HepG2 (cell line): Measurements from ENCODE around the gene IZUMO2. TPM values are rescaled to one million over a fixed set of nuclear protein-coding genes. Genes with fewer than 3 reads are reported as not detected.
A peak's percentile ranks its signal among the peaks of the same experiment; 100 is the strongest.

ENCODE experiments used
- ATAC-seq: fragments of 200-7000 bp; cut with Tn5 transposase; 3 replicates; pipeline ENCODE4 v1.9.1; 2020; ENCODE audit warnings: mild to moderate bottlenecking, moderate library complexity
- BruUV-seq: library from RNA; stranded (reverse); fragments of 400-500 nt; replicated peaks from 2 replicates; lab custom pipeline; 2021; lab: Mats Ljungman, UMichigan
- CTCF ChIA-PET: fragments of 300-600 bp; formaldehyde crosslinking; extraction: SDS; loops from one replicate; lab custom pipeline; 2021; ENCODE audit warnings: low total read pairs, inconsistent platforms, low intra/inter-chr PET ratio; lab: Yijun Ruan, JAX
- POLR2A ChIA-PET: fragments of 350-600 bp; sonication (Branson Sonifier 250); formaldehyde crosslinking; loops from one replicate; lab custom pipeline; 2020; ENCODE audit warnings: antibody characterized with exemption, inconsistent platforms; lab: Yijun Ruan, JAX
- DNase-seq: peaks from one replicate; pipeline ENCODE4 v3.0.0-alpha.2; 2015; ENCODE audit warnings: low spot score
- FAIRE-seq: peaks from 3 replicates; lab custom pipeline; 2011; peaks lifted over from hg19 to GRCh38; lab: Jason Lieb, UNC
- H2AFZ ChIP-seq: one replicate; pipeline ENCODE4 v1.6.1; 2011; ENCODE audit warnings: low read length, inconsistent platforms
- H3K27ac ChIP-seq: fragments of 300-600 bp; 3 replicates; pipeline ENCODE4 v1.8.0; 2011; ENCODE audit warnings: mixed run types, mild to moderate bottlenecking, mixed read lengths, low read length, inconsistent platforms; ENCODE audit not compliant: insufficient read depth; ENCODE audit errors: extremely low read length
- H3K27me3 ChIP-seq, 2 experiments: fragments of 200-600 bp in 1 of 2; 2 replicates in 1 of 2; 3 replicates in 1 of 2; pipeline versions ENCODE4 v1.6.0 to v1.8.0; 2011; ENCODE audit warnings: low read length in 2 of 2, mild to moderate bottlenecking in 2 of 2, moderate library complexity in 2 of 2, inconsistent platforms in 1 of 2; ENCODE audit not compliant: insufficient read depth in 2 of 2, control insufficient read depth in 1 of 2
- H3K36me3 ChIP-seq, 2 experiments: fragments of 200-600 bp in 1 of 2; replicated peaks in 1 of 2; 2 replicates in 1 of 2; 3 replicates in 1 of 2; pipeline versions ENCODE4 v1.5.1 to v1.8.0; 2011; ENCODE audit warnings: low read length in 2 of 2, inconsistent platforms in 1 of 2; ENCODE audit not compliant: insufficient read depth in 2 of 2, control insufficient read depth in 1 of 2
- H3K4me1 ChIP-seq: 2 replicates; pipeline ENCODE4 v1.5.1; 2012; ENCODE audit warnings: low read length, inconsistent platforms; ENCODE audit not compliant: insufficient read depth
- H3K4me2 ChIP-seq: 2 replicates; pipeline ENCODE4 v1.6.0; 2011; ENCODE audit warnings: low read depth, low read length, inconsistent platforms
- H3K4me3 ChIP-seq, 3 experiments: fragments of 200-600 bp in 1 of 3; sonication (generic), shearing (Covaris generic) in 1 of 3; replicated peaks in 1 of 3; 2 replicates each; pipeline ENCODE4 v1.5.1; 2011 to 2016; ENCODE audit warnings: low read length in 3 of 3, inconsistent platforms in 2 of 3, low read depth in 2 of 3, mild to moderate bottlenecking in 2 of 3, control low read depth in 1 of 3, mixed read lengths in 1 of 3; ENCODE audit not compliant: insufficient read depth in 1 of 3
- H3K79me2 ChIP-seq: one replicate; pipeline ENCODE4 v1.6.1; 2011; ENCODE audit warnings: low read length, inconsistent platforms; ENCODE audit not compliant: insufficient read depth
- H3K9ac ChIP-seq: 2 replicates; pipeline ENCODE4 v1.6.0; 2011; ENCODE audit warnings: mild to moderate bottlenecking, low read depth, low read length, inconsistent platforms; ENCODE audit not compliant: insufficient read depth
- H3K9me3 ChIP-seq: 2 replicates; pipeline ENCODE4 v1.5.1; 2012; ENCODE audit warnings: mild to moderate bottlenecking, low read length
- H4K20me1 ChIP-seq: 2 replicates; pipeline ENCODE4 v1.6.0; 2011; ENCODE audit warnings: inconsistent platforms, mild to moderate bottlenecking, low read length, moderate library complexity; ENCODE audit not compliant: insufficient read depth
- GABPB1 ChIP-seq: IDR thresholded peaks from 2 replicates; pipeline ENCODE4 v1.6.1; 2016; ENCODE audit warnings: mild to moderate bottlenecking, missing genetic modification reagents, moderate library complexity, missing compliant biosample characterization
- JUN ChIP-seq: sonication (generic); formaldehyde crosslinking; IDR thresholded peaks from 2 replicates; pipeline ENCODE4 v1.4.0; 2020; ENCODE audit warnings: mild to moderate bottlenecking, missing genetic modification reagents
- MIER3 ChIP-seq: IDR thresholded peaks from 2 replicates; pipeline ENCODE4 v1.6.1; 2016; ENCODE audit warnings: missing compliant biosample characterization, borderline replicate concordance
- POLR2AphosphoS5 ChIP-seq: IDR thresholded peaks from 2 replicates; pipeline ENCODE4 v1.6.1; 2012; ENCODE audit warnings: low read depth, low read length
- SETDB1 ChIP-seq: sonication (generic); formaldehyde crosslinking; IDR thresholded peaks from 2 replicates; pipeline ENCODE4 v1.5.1; 2020; ENCODE audit warnings: missing genetic modification reagents, mild to moderate bottlenecking, borderline replicate concordance
- ZBTB38 ChIP-seq: sonication (generic); formaldehyde crosslinking; IDR thresholded peaks from 2 replicates; pipeline ENCODE4 v1.5.1; 2020; ENCODE audit warnings: mild to moderate bottlenecking, missing genetic modification reagents
- ZMYM3 ChIP-seq: sonication (generic); formaldehyde crosslinking; IDR thresholded peaks from 2 replicates; pipeline ENCODE4 v1.5.1; 2020; ENCODE audit warnings: mild to moderate bottlenecking, missing genetic modification reagents
- ZSCAN21 ChIP-seq: sonication (generic); formaldehyde crosslinking; IDR thresholded peaks from 2 replicates; pipeline ENCODE4 v1.8.0; 2022; ENCODE audit warnings: mild to moderate bottlenecking, missing genetic modification reagents, moderate library complexity, borderline replicate concordance
- ZSCAN25 ChIP-seq: sonication (generic); formaldehyde crosslinking; IDR thresholded peaks from 2 replicates; pipeline ENCODE4 v1.8.0; 2022; ENCODE audit warnings: mild to moderate bottlenecking, missing genetic modification reagents
- WGBS: methylation state at CpG from one replicate; pipeline ENCODE4 v1.1.6; 2017; ENCODE audit warnings: low lambda C conversion rate; 5-methylcytosine and 5-hydroxymethylcytosine counted together
- in situ Hi-C: cut with HindIII; loops from 2 replicates; pipeline ENCODE4 v1.10.0; 2017; ENCODE audit warnings: low pct_unique_long_range_greater_than_20kb; ENCODE audit not compliant: extremely low pct_ligation_motif_present
- intact Hi-C: fragments of 100-400 bp; cut with micrococcal nuclease; formaldehyde crosslinking; loops from one replicate; pipeline ENCODE4 v1.10.0; 2022; ENCODE audit not compliant: unreplicated experiment
- polyA plus RNA-seq, 8 experiments: library from polyadenylated mRNA; depleted of rRNA in 3 of 8; stranded (reverse) in 7 of 8; unstranded in 1 of 8; fragments of >200 nt; fragmentation: Illumina TruSeq in 4 of 8; extraction: Trizol in 4 of 8; gene quantifications; 2 replicates each; pipeline versions ENCODE4 v1.2.1 to v1.2.3, GENCODE V29; 2011 to 2016; ENCODE audit warnings: low read depth in 4 of 8, missing spikeins in 1 of 8, mixed read lengths in 1 of 8; ENCODE audit not compliant: insufficient read depth in 1 of 8
- total RNA-seq, 5 experiments: library from RNA; depleted of rRNA; stranded (reverse); fragments of >200 nt; fragmentation: Illumina TruSeq; extraction: Trizol; gene quantifications; 2 replicates each; pipeline ENCODE4 v1.2.3, GENCODE V29; 2016; ENCODE audit warnings: low read depth in 1 of 5
- TF ChIP-seq, protein P1 (sequence below): sonication (generic); formaldehyde crosslinking; IDR thresholded peaks from 2 replicates; pipeline ENCODE4 v1.8.1; 2023; ENCODE audit warnings: mild to moderate bottlenecking, moderate library complexity, missing genetic modification reagents
- TF ChIP-seq, protein P2 (sequence below): sonication (generic); formaldehyde crosslinking; IDR thresholded peaks from 2 replicates; pipeline ENCODE4 v1.4.0; 2020; ENCODE audit warnings: missing genetic modification reagents
- TF ChIP-seq, protein P3 (sequence below), 2 experiments: IDR thresholded peaks; 2 replicates each; pipeline ENCODE4 v1.6.1; 2011 to 2012; ENCODE audit warnings: low read length in 2 of 2, borderline replicate concordance in 1 of 2, low read depth in 1 of 2, mild to moderate bottlenecking in 1 of 2, moderate library complexity in 1 of 2
- TF ChIP-seq, protein P4 (sequence below), 2 experiments: sonication (generic) in 1 of 2; formaldehyde crosslinking in 1 of 2; IDR thresholded peaks; 2 replicates each; pipeline versions ENCODE4 v1.4.0 to v1.6.1; 2018 to 2020; ENCODE audit warnings: missing genetic modification reagents in 2 of 2, borderline replicate concordance in 1 of 2, low read depth in 1 of 2, mild to moderate bottlenecking in 1 of 2, missing biosample characterization in 1 of 2

IZUMO2 gene
- total and polyA plus RNA-seq, 2 of the 13 experiments (the other 11 are each of a cell fraction or from before 2014, with no cell fraction given): not detected

DNA sequence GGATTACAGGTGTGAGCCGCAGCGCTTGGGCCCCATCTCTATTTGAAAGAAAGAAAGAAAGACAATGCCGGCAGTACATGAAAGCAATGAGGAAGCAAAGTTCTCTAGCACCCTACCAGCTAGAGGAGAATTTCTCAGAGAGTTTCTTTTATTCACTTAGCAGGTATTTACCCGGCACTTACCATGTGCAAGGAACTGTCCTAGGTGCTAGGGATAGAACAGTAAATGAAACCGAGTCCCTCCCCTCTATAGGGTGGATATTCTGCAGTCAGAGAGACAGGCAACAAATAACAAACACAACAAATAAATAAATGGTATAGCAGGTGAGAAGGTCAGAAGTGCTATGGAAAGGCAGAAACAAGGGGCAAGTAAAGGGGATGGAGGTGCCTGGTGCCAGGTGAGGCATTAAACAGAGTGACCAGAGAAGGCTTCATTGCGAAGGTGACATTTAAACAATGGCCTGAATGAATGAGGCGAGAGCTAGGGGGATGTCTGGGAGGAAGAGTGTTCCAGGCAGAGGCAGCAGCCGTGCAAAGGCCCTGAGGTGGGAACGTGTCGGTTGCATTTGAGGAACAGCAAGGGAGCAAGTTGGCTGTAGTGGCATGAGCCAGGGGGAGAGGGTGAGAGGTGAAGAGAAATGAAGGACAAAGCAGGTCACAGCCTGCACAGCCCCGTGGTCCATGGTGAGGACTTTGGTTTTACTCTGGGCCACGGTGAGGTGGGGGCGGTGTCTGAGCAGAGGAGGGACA is 29.6 kb upstream of the IZUMO2 start:
- no peak for FAIRE-seq
- H3K4me3 ChIP-seq: no peak overlapping the region
- 12% methylated on average over 13 of the region's 13 CpGs for WGBS
- H3K4me2 ChIP-seq: no peak overlapping the region
- no peaks in the 10 kb centered on the region for H3K79me2 ChIP-seq
- peaks cover 0 to 17% of the 10 kb centered on the region in 2 experiments; a peak in 2 of 5 replicates for H3K27me3 ChIP-seq
- H2AFZ ChIP-seq: no peak overlapping the region
- ChIA-PET POLR2A (no interaction called here), CTCF (no interaction called here)
- in situ Hi-C loops (no loop called here), intact Hi-C loops (no loop called here)
- no peak for ATAC-seq
- H3K9me3 ChIP-seq: no peaks in the 10 kb centered on the region
- H3K9ac ChIP-seq: no peak overlapping the region
- TF ChIP-seq, protein P1, sequence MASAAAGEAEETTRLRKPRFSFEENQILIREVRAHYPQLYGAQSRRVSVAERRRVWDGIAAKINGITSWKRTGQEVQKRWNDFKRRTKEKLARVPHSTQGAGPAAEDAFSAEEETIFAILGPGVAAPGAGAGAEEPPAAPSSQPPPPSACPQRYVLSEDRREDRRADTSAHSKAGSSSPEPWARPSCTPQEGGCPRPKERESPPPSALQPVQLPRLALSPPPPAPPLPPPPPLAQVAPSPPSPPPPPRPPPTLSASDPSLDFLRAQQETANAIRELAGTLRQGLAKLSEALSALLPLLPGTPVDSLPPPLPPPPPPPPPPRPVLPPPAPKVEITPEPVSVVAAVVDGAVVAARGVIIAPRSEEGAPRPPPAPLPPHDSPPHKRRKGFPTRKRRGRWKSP: no peak
- no peak for TF ChIP-seq GABPB1 (CRISPR knock-in tag)
- no peak for TF ChIP-seq ZSCAN25 (CRISPR knock-in tag)
- no peak for TF ChIP-seq JUN
- TF ChIP-seq ZSCAN21 (CRISPR knock-in tag): no peak
- TF ChIP-seq, protein P2, sequence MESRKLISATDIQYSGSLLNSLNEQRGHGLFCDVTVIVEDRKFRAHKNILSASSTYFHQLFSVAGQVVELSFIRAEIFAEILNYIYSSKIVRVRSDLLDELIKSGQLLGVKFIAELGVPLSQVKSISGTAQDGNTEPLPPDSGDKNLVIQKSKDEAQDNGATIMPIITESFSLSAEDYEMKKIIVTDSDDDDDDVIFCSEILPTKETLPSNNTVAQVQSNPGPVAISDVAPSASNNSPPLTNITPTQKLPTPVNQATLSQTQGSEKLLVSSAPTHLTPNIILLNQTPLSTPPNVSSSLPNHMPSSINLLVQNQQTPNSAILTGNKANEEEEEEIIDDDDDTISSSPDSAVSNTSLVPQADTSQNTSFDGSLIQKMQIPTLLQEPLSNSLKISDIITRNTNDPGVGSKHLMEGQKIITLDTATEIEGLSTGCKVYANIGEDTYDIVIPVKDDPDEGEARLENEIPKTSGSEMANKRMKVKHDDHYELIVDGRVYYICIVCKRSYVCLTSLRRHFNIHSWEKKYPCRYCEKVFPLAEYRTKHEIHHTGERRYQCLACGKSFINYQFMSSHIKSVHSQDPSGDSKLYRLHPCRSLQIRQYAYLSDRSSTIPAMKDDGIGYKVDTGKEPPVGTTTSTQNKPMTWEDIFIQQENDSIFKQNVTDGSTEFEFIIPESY (CRISPR knock-in tag): no peak
- TF ChIP-seq, protein P3, sequence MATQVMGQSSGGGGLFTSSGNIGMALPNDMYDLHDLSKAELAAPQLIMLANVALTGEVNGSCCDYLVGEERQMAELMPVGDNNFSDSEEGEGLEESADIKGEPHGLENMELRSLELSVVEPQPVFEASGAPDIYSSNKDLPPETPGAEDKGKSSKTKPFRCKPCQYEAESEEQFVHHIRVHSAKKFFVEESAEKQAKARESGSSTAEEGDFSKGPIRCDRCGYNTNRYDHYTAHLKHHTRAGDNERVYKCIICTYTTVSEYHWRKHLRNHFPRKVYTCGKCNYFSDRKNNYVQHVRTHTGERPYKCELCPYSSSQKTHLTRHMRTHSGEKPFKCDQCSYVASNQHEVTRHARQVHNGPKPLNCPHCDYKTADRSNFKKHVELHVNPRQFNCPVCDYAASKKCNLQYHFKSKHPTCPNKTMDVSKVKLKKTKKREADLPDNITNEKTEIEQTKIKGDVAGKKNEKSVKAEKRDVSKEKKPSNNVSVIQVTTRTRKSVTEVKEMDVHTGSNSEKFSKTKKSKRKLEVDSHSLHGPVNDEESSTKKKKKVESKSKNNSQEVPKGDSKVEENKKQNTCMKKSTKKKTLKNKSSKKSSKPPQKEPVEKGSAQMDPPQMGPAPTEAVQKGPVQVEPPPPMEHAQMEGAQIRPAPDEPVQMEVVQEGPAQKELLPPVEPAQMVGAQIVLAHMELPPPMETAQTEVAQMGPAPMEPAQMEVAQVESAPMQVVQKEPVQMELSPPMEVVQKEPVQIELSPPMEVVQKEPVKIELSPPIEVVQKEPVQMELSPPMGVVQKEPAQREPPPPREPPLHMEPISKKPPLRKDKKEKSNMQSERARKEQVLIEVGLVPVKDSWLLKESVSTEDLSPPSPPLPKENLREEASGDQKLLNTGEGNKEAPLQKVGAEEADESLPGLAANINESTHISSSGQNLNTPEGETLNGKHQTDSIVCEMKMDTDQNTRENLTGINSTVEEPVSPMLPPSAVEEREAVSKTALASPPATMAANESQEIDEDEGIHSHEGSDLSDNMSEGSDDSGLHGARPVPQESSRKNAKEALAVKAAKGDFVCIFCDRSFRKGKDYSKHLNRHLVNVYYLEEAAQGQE (IDR thresholded peaks at IDR 0.05; ENCODE audit: borderline replicate concordance in 1 of 2, low read depth in 1 of 2, low read length in 2 of 2): peak; percentile 12 to 88
- peak; percentile 26; the same call in 1 of the 2 replicates for TF ChIP-seq ZMYM3 (CRISPR knock-in tag)
- no peak for TF ChIP-seq SETDB1 (CRISPR knock-in tag)
- no peak for TF ChIP-seq MIER3 (CRISPR knock-in tag)
- TF ChIP-seq, protein P4, sequence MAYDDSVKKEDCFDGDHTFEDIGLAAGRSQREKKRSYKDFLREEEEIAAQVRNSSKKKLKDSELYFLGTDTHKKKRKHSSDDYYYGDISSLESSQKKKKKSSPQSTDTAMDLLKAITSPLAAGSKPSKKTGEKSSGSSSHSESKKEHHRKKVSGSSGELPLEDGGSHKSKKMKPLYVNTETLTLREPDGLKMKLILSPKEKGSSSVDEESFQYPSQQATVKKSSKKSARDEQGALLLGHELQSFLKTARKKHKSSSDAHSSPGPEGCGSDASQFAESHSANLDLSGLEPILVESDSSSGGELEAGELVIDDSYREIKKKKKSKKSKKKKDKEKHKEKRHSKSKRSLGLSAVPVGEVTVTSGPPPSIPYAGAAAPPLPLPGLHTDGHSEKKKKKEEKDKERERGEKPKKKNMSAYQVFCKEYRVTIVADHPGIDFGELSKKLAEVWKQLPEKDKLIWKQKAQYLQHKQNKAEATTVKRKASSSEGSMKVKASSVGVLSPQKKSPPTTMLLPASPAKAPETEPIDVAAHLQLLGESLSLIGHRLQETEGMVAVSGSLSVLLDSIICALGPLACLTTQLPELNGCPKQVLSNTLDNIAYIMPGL (CRISPR knock-in tag; IDR thresholded peaks at IDR 0.05; ENCODE audit: borderline replicate concordance in 1 of 2, low read depth in 1 of 2): no peak
- TF ChIP-seq POLR2AphosphoS5: no peak
- TF ChIP-seq ZBTB38 (CRISPR knock-in tag): no peak
- no TSS peak for BruUV-seq
- H3K36me3 ChIP-seq: no peaks in the 10 kb centered on the region
- no peaks in the 10 kb centered on the region; the same call in 1 of the 2 replicates for H3K4me1 ChIP-seq
- H4K20me1 ChIP-seq: no peaks in the 10 kb centered on the region
- no peak for DNase-seq
- no peak overlapping the region for H3K27ac ChIP-seq
